Activated naive CD8-positive, alpha-beta T cell treated with anti-CD3 and anti-CD28 coated beads, Interleukin-2, amount 10 ng/mL, durations not matched to agents 7 days and 5 days (primary cell): ENCODE measurements around the gene CORO1C. TPM values are rescaled to one million over a fixed set of nuclear protein-coding genes. Genes with fewer than 3 reads are reported as not detected.
"Not testable (repeated sequence)": the region's sequence is repeated elsewhere in the genome, so short reads cannot be mapped to it uniquely, and the experiment has no call there.

Source experiments
- ATAC-seq: fragments of 150-1000 bp; cut with Tn5 transposase; one replicate; pipeline ENCODE4 v1.10.0; 2021; ENCODE audit warnings: low read depth, moderate library complexity
- POLR2A ChIA-PET: fragments of 350-600 bp; sonication (Branson Sonifier 250); formaldehyde crosslinking; loops from one replicate; lab custom pipeline; 2021; ENCODE audit warnings: antibody characterized with exemption; lab: Charles Lee
- DNase-seq: peaks from one replicate; pipeline ENCODE4 v3.0.0; 2021
- H3K27ac Mint-ChIP-seq: one replicate; pipeline ENCODE4 v1.8.0; 2022; ENCODE audit warnings: mild to moderate bottlenecking, mixed read lengths
- H3K27me3 Mint-ChIP-seq: one replicate; pipeline ENCODE4 v1.8.0; 2022; ENCODE audit warnings: mild to moderate bottlenecking, moderate library complexity, mixed read lengths
- H3K36me3 Mint-ChIP-seq: one replicate; pipeline ENCODE4 v1.8.0; 2021; ENCODE audit warnings: mild to moderate bottlenecking, mixed read lengths
- H3K4me1 Mint-ChIP-seq: one replicate; pipeline ENCODE4 v1.8.0; 2021; ENCODE audit warnings: mixed read lengths
- H3K4me3 Mint-ChIP-seq: one replicate; pipeline ENCODE4 v1.8.0; 2022; ENCODE audit warnings: mild to moderate bottlenecking, moderate library complexity, mixed read lengths
- H3K9me3 Mint-ChIP-seq: one replicate; pipeline ENCODE4 v1.8.0; 2021; ENCODE audit warnings: mixed read lengths
- total RNA-seq, 2 experiments: library from RNA; stranded (reverse); gene quantifications; one replicate each; pipeline ENCODE4 v1.2.3, GENCODE V29; 2021

The CORO1C gene
- total RNA-seq, 2 experiments from 2014 or later, result 47.4 to 53.7 TPM

DNA sequence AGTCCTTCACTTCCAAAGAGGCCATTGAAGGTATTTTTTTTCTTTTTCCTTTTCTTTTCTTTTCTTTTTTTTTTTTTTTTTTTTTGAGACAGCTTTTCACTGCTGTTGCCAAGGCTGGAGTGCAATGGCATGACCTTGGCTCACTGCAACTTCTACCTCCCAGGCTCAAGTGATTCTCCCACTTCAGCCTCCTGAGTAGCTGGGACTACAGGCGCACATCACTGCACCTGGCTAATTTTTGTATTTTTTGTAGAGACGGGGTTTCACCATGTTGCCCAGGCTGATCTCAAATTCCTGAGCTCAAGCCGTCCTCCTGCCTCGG is 112.4 kb downstream of the CORO1C start:
- not testable (repeated sequence) for H3K4me3 Mint-ChIP-seq, H3K27me3 Mint-ChIP-seq, ATAC-seq, DNase-seq, H3K9me3 Mint-ChIP-seq
- peaks cover 39% of the 10 kb centered on the region for H3K4me1 Mint-ChIP-seq
- peak overlapping the region; percentile 79 for H3K27ac Mint-ChIP-seq
- POLR2A ChIA-PET, result interaction anchor here (9.1 to 9.9 kb wide), 2 partner anchors 13 to 53 kb away, joined by 135 to 156 read pairs; partner anchors contain the start of genes ISCU, SART3 and SELPLG
- H3K36me3 Mint-ChIP-seq, result peaks cover 39% of the 10 kb centered on the region

DNA sequence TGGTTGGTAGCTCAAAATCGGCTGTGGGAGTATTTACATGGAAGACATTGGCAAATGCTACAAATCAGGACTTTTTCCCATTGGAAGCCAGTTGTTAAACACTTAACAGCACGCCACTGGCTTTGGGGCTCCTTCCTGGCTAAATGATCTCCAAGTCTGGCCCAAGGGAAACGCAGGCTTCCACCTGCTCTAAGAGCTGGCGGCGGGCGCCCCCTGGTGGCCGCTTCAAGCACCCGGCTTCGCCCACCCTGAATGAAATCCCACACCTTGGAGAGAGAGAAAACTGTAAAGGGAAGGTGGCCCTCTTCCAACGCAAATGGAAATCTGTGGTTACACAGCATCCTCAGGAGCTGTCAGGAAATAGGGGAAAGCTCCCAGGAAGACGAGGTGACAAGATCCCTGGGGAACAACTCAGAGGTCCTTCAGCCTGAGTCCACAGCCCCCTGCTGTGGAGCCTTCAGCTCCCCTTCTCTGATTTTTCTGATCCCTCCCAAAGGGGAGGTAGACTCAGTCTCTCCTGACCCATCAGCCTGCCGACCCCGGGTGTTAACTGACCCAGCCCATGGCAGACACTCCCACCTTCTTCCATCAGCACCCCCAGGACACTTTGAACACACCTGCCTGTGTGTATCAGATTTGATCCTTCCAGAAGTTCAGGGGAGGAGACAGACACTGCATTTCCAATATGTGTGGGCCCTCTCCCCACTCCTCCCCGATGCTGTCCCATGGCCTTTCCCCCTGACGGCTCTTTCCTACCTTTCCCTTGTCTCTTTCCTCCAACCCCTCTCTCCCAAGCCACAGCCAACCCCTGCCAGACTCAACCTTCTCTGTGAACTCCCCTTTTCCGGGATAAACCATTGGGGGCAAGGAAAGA is 113.0 kb downstream of the CORO1C start:
- Mint-ChIP-seq H3K27ac (peak overlapping the region; percentile 89), H3K9me3 (peaks cover 4% of the 10 kb centered on the region), H3K36me3 (peaks cover 34% of the 10 kb centered on the region), H3K4me3 (no peak overlapping the region), H3K4me1 (peaks cover 39% of the 10 kb centered on the region), H3K27me3 (no peaks in the 10 kb centered on the region)
- POLR2A ChIA-PET, result interaction anchor here (0.8 to 9.9 kb wide), 4 partner anchors 13 to 187 kb away, joined by 3 to 156 read pairs (median 70); partner anchors contain the start of genes ISCU, SART3 and SELPLG
- DNase-seq, result peak; percentile 86
- peak; percentile 55 for ATAC-seq

DNA sequence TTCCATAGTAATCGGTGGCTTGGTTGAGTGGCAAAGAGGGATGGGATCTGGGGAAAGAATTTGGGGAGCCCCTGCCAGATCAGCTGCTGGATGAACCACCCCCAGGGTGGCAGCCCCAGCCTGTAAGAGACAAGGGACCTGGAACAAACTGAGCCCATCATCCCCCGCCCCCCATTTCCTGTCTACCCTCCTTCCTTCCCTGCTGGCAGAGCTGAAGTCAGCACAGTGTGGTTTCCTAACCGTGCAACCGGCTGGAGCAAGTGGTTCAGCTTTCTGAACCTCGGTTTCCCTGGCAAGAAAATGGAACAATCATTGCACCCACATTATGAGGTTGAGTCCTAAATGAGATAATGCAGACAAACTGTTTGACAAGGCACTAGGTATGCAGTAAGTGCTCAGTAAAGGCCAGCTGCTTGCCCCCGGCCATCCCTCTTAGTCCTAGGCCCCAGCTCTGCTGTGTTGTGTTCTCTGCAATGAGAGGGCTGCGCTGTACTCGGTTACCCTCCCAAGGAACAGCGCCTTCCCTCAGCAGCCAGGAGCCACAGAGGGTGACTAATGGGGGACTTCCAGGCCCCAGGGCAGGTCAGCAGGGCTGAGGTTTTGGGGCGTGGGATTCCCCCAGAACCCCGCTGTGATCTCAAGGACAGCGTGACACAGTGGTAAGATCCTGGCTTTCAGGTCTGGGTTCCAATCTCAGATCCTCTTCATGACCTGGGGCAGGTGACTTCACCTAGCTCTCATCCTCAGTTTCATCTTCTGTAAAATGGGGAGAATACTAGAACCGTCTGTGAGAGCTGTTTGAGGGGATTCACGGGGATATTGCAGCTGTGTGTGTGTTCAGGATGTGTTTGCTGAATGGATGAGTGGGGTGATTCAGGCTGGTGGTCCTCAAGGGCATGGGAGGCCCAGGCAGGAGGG is 114.1 kb downstream of the CORO1C start:
- Mint-ChIP-seq H3K9me3 (peaks cover 4% of the 10 kb centered on the region), H3K4me3 (peak overlapping the region; percentile 76), H3K27me3 (no peaks in the 10 kb centered on the region), H3K4me1 (peaks cover 37% of the 10 kb centered on the region), H3K36me3 (peaks cover 29% of the 10 kb centered on the region), H3K27ac (peak overlapping the region; percentile 89)
- peak; percentile 62 for DNase-seq
- POLR2A ChIA-PET, result interaction anchor here (0.8 to 9.9 kb wide), 5 partner anchors 15 to 188 kb away, joined by 3 to 156 read pairs (median 4); partner anchors contain the start of genes ISCU, SART3 and SELPLG
- peak; percentile 72 for ATAC-seq

DNA sequence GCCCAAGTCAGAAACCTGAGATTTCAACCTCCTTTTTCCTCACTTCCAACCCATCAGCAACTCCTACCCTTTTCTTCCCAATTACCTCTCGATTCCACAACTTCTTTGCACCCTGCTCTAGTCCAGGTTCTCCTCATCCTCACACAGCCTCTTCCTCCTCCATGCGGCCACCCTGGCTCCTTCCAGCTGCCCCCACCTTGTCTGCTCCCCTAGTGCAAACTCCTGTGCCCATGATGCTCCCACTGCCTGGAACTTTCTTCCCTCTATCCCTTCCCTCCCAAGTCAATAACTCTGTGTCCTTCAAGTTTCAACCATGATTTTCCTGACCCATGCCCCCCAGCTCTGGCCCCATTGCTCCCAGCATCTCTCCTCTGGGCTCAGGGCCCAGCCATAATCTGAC is 115.0 kb downstream of the CORO1C start:
- Mint-ChIP-seq H3K27me3 (no peaks in the 10 kb centered on the region), H3K9me3 (peaks cover 4% of the 10 kb centered on the region), H3K36me3 (peaks cover 23% of the 10 kb centered on the region), H3K4me1 (peaks cover 44% of the 10 kb centered on the region), H3K27ac (peak overlapping the region; percentile 89), H3K4me3 (peak overlapping the region; percentile 76)
- ATAC-seq (no peak), DNase-seq (no peak)
- POLR2A ChIA-PET, result interaction anchor here (0.7 to 9.9 kb wide), 3 partner anchors 15 to 51 kb away, joined by 3 to 156 read pairs (median 135); partner anchors contain the start of genes ISCU, SART3 and SELPLG

DNA sequence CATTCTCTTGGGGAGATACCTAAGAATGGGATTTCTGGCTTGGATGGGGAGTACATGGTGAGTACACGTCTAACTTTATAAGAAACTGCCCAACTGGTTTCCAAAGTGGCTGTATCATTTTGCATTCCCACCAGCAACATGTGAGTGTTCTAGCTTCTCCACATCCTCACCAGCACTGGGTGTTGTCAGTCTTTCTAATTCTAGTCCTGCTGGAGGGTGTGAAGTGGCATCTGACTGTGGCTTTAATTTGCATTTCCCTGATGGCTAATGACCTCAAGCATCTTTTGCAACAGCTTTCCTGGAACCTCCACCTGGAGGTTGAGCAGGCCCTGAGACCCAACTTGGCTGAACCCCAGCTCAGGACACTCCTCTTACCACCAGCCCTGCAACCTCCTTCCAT is 115.4 kb downstream of the CORO1C start:
- Mint-ChIP-seq H3K4me1 (peaks cover 40% of the 10 kb centered on the region), H3K4me3 (no peak overlapping the region)

DNA sequence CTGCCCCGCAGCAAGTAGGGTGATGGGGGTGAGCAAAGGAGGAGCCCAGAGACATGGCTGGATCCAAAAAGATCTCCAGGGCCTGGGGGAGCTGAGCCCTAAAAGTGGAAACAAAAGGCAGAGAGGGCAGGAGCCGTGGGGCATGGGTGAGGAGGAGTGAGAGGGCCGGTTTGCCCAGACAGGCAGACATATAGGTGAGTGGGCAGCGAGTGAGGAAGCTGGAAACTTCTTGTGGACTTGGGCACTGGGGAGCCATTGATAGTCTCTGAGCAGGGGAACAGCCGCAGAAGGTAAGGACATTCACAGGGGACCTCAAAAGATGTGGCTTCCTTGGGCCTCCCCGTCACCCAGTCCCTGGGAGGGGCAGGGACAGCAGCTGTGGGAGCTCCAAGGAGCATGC is 116.7 kb downstream of the CORO1C start:
- H3K9me3 Mint-ChIP-seq, result peaks cover 4% of the 10 kb centered on the region
- H3K4me3 Mint-ChIP-seq, result no peak overlapping the region
- POLR2A ChIA-PET, result interaction anchor here (1.7 to 9.9 kb wide), 2 partner anchors 17 to 46 kb away, joined by 4 to 156 read pairs; partner anchors contain the start of gene SELPLG
- H3K27me3 Mint-ChIP-seq, result no peaks in the 10 kb centered on the region
- ATAC-seq, result no peak
- no peak for DNase-seq
- no peak overlapping the region for H3K27ac Mint-ChIP-seq
- peaks cover 18% of the 10 kb centered on the region for H3K36me3 Mint-ChIP-seq
- peaks cover 38% of the 10 kb centered on the region for H3K4me1 Mint-ChIP-seq

More for the DNA sequence above, 115.4 kb downstream of the CORO1C start:
- Mint-ChIP-seq H3K27ac (no peak overlapping the region), H3K9me3 (peaks cover 4% of the 10 kb centered on the region), H3K27me3 (no peaks in the 10 kb centered on the region), H3K36me3 (peaks cover 19% of the 10 kb centered on the region)
- ATAC-seq, result no peak
- POLR2A ChIA-PET, result interaction anchor here (0.7 to 9.9 kb wide), 3 partner anchors 16 to 50 kb away, joined by 3 to 156 read pairs (median 135); partner anchors contain the start of genes ISCU, SART3 and SELPLG
- DNase-seq, result no peak

DNA sequence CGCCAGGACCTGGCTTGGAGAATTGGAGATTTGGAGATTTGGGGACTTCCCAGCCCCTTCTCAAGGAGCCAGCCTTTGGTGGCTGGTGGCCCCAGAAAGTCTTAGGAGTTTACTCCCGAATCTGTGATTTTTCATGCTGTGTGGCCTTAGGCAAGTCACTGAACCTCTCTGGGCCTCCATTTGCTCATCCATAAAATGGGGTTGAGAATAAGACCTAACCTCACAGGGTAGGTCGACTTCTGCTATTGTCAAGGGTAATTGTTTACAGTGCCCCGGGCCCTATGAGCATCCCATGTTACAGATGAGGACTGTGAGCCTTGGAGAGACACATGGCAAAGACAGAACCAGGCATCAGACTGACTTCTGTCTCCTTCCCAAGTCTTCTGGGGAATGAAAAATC is 117.3 kb downstream of the CORO1C start:
- ATAC-seq (no peak), DNase-seq (no peak)
- Mint-ChIP-seq H3K27me3 (no peaks in the 10 kb centered on the region), H3K36me3 (peaks cover 16% of the 10 kb centered on the region), H3K4me3 (no peak overlapping the region), H3K4me1 (peaks cover 38% of the 10 kb centered on the region), H3K27ac (no peak overlapping the region), H3K9me3 (peaks cover 4% of the 10 kb centered on the region)
- POLR2A ChIA-PET, result interaction anchor here (1.7 to 9.9 kb wide), 2 partner anchors 18 to 45 kb away, joined by 4 to 156 read pairs; partner anchors contain the start of gene SELPLG

DNA sequence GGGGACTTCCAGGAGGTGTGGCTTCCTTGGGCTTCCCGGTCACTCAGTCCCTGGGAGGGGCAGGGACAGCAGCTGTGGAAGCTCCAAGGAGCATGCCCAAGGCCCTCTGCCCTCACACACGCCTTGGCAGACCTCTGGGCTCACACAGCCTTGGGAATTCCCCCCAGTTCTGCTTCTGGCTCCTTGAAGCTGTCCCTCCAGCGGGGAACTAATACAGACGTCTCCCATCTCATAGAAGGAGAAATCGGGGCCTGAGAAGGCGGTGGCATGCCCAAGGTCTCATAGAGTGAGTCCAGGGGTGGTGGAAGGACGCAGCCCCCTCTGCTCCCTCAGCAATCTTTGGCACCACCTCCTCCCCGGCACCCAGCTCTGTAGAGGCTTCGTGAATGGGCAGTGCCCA is 117.8 kb downstream of the CORO1C start:
- no peak overlapping the region for H3K27ac Mint-ChIP-seq

DNA sequence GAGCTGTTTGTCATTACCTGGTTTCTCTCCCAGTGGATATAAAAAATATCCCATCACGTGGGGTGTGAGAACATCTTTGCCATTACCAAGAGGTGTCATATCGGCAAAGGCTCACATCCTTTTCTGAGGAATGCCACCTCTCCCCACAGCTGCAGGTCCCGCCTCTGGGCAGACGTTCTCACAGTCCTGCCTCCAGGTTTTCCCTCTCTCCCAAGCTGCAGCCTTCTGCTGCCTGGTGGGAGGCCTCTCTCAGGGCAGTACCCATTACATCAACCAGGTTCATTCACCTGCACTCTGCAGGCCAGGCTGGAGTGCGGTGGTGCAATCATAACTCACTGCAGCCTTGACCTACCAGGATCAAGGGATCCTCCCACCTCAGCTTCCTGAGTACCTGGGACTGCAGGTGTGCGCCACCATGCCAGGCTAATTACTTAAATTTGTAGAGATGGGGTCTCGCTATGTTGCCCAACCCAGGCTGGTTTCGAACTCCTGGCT is 118.5 kb downstream of the CORO1C start:
- Mint-ChIP-seq H3K27ac (no peak overlapping the region), H3K4me3 (no peak overlapping the region), H3K4me1 (peaks cover 31% of the 10 kb centered on the region), H3K36me3 (peaks cover 16% of the 10 kb centered on the region), H3K9me3 (peaks cover 4% of the 10 kb centered on the region), H3K27me3 (no peaks in the 10 kb centered on the region)
- no peak for ATAC-seq
- POLR2A ChIA-PET, result interaction anchor here (0.7 kb wide), 1 partner anchor 58 kb away, joined by 3 read pairs; no protein-coding TSS in a partner anchor
- no peak for DNase-seq

More for the DNA sequence above, 117.8 kb downstream of the CORO1C start:
- Mint-ChIP-seq H3K9me3 (peaks cover 4% of the 10 kb centered on the region), H3K36me3 (peaks cover 16% of the 10 kb centered on the region), H3K27me3 (no peaks in the 10 kb centered on the region), H3K4me1 (peaks cover 37% of the 10 kb centered on the region), H3K4me3 (no peak overlapping the region)
- POLR2A ChIA-PET, result interaction anchor here (1.7 to 9.9 kb wide), 2 partner anchors 18 to 45 kb away, joined by 4 to 156 read pairs; partner anchors contain the start of gene SELPLG
- ATAC-seq (no peak), DNase-seq (no peak)

DNA sequence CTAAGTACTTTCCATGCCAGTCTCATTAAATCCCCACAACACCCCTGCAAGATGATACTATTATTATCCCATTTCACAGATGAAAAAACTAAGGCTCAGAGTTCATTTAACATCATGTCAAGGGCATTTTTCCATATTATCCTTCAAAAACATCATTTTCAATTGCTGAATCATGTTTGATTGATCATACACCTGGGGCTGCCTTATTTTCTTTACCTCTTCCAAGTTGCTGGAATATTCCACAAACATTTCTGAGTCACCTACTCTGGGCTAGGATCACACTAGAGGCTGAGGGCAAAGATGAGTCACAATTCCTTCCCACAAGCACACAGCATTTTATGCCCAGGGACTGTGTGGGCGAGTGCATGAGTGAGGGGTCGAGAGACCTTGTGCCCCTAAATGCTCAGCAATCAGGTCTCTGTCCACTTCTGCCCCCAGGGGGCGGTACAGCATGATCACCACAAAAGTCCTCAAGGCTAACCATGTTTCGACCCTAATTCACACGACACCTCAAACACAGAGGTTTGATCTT is 119.4 kb downstream of the CORO1C start:
- Mint-ChIP-seq H3K4me3 (no peak overlapping the region), H3K4me1 (peaks cover 23% of the 10 kb centered on the region), H3K36me3 (peaks cover 14% of the 10 kb centered on the region), H3K27ac (no peak overlapping the region), H3K9me3 (peaks cover 4% of the 10 kb centered on the region), H3K27me3 (no peaks in the 10 kb centered on the region)
- DNase-seq (peak; percentile 51), ATAC-seq (no peak)
- POLR2A ChIA-PET, result interaction anchor here (0.7 kb wide), 1 partner anchor 338 kb away, joined by 3 read pairs; no protein-coding TSS in a partner anchor

DNA sequence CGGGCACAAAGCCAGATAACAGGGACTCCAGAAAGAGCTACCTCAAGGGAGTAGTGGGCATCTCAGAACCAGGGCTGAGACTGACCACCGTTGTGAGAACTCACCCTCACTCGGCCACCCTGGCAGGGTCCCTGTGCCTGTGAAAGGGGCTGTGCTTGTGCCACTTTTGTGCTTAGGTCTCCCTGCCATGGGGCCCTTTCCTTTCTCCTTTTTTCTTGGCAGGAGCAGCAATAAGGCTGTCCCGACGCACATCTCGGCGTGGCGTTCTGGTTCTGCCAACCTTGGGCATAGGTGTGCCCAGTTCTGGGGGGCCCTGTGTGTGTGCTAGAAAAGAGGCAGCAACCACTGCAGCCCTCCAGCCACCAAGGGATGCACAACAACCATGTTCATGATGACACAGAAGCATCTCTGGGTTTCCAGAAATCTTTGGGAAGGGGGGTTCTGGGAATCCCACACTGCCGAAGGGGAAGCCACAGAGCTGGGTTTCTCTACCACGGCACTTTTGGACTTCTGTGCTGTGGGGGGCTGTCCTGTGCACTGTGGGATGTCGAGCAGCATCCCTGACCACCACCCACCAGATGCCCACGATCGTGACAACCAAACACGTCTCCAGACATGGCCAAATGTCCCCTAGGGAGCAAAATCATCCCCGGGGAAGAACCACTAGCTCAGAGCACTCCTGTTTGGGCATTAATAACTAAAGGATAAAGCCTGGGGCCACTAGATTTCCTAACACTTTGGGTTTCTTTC is 120.3 kb downstream of the CORO1C start:
- H3K4me1 Mint-ChIP-seq, result peaks cover 14% of the 10 kb centered on the region
- H3K36me3 Mint-ChIP-seq, result peaks cover 5% of the 10 kb centered on the region
- POLR2A ChIA-PET, result interaction anchor here (0.7 kb wide), 1 partner anchor 339 kb away, joined by 3 read pairs; no protein-coding TSS in a partner anchor
- H3K27ac Mint-ChIP-seq, result no peak overlapping the region
- ATAC-seq (no peak), DNase-seq (no peak)
- no peaks in the 10 kb centered on the region for H3K27me3 Mint-ChIP-seq
- peaks cover 1% of the 10 kb centered on the region for H3K9me3 Mint-ChIP-seq
- no peak overlapping the region for H3K4me3 Mint-ChIP-seq
